GM12872 (cell line): ENCODE data around the gene SPIRE1.

Experiments used
- CTCF ChIP-seq: IDR thresholded peaks from 3 replicates; pipeline ENCODE4 v1.5.1; 2011; ENCODE audit warnings: low read depth, mild to moderate bottlenecking, low read length, moderate library complexity; ENCODE audit not compliant: insufficient read depth

Gene SPIRE1

GRCh38 chr18:12657684-12658425 lies at the start of gene SPIRE1:
Gene SPIRE1 (minus strand): TSS chr18:12658107. CDS start chr18:12657866, 241 bp downstream.
- no peak for TF ChIP-seq CTCF

- TF ChIP-seq CTCF = no peak
These were observed 45.8 kb upstream of the SPIRE1 start for GRCh38 chr18:12703664-12704063.

- no peak for TF ChIP-seq CTCF
These were observed 45.2 kb upstream of the SPIRE1 start for GRCh38 chr18:12703096-12703567.

GRCh38 chr18:12702221-12703095 lies 44.6 kb upstream of the SPIRE1 start, which contains the start of the genes CEP76 and PSMG2:
Gene CEP76 (minus strand): TSS chr18:12702723. CDS start chr18:12702548, 175 bp downstream.
Gene PSMG2 (plus strand): TSS chr18:12703042. CDS start chr18:12703108, 66 bp downstream.
- TF ChIP-seq CTCF = no peak

- TF ChIP-seq CTCF = no peak
These were observed 43.3 kb upstream of the SPIRE1 start for GRCh38 chr18:12701161-12701560.

GRCh38 chr18:12699747-12700146 lies 41.8 kb upstream of the SPIRE1 start:
- TF ChIP-seq CTCF = no peak

GRCh38 chr18:12694032-12694431 lies 36.1 kb upstream of the SPIRE1 start:
- TF ChIP-seq CTCF = no peak
